Measurements from ENCODE around the gene PROKR1.

PROKR1 gene

GRCh38 chr2:68700560-68700959, 57.2 kb downstream of the PROKR1 start:
- no peak for DNase-seq

DNA sequence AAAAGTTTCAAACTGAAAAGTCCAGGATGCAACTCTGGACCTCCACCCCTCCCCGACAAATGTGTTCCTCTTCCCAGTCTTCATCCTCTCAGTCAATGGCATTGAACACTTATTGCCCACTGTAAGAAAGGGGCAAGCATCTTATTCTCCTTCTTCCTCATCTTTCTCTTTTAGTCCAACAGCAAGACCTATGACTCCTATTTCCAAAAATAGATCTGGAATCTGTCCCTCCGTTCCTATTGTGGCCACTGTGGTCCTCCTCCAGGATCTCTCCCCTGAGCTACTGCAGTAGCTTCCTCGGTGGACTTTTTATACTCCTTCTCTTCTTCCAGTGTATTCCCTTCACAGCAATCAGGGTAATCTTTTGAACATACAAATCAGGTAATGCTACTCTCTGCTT, 63.3 kb downstream of the PROKR1 start:
- DNase-seq, result no peak

All from NCI-H82 (cell line).